ENCODE data around the gene ANXA6. TPM values are rescaled to one million over a fixed set of nuclear protein-coding genes. Genes with fewer than 3 reads are reported as not detected.

The ANXA6 gene
- total RNA-seq, 2 donors from 2014 or later = 127 to 171 TPM

- Mint-ChIP-seq H3K27ac (peak overlapping the region; percentile 47), H3K4me3 (peak overlapping the region in 1 of 2 donors; percentile 76), H3K36me3 (ENCODE audit: insufficient read depth in 2 of 2) (peaks cover 2 to 17% of the 10 kb centered on the region in 2 donors)
Measured at GRCh38 chr5:151095341-151096000, 62.1 kb downstream of the ANXA6 start.

DNA sequence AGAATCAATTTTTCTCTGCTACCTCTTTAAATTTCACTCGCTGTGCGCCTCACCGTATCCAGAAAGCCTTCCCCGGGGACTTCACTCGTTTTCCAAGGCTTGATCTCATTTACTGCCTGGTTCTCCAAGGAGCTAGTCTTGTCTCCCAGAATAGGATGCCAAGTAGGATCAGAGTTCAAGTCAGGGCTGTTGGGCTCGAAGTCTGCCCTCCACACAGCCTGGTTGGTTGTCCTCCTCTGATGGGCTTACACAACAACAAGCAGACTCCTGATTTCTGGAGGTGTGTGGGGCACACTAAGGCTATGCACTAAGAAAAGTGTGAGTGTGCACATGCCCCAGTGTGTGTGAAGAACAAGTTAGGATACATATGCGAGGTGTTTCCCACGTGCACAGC is 62.7 kb downstream of the ANXA6 start:
- peaks cover 0 to 13% of the 10 kb centered on the region in 2 donors for H3K36me3 Mint-ChIP-seq (ENCODE audit: insufficient read depth in 2 of 2)
- ATAC-seq (replicated peaks in 1 of 2) = no peak
- peaks cover 92% of the 10 kb centered on the region for H3K4me1 Mint-ChIP-seq (ENCODE audit: low read depth)
- peak overlapping the region; percentile 76 for H3K4me3 Mint-ChIP-seq
- DNase-seq = no peak
- H3K9me3 Mint-ChIP-seq = no peaks in the 10 kb centered on the region
- peaks cover 15% of the 10 kb centered on the region for H3K27me3 Mint-ChIP-seq (ENCODE audit: low read depth)
- H3K27ac Mint-ChIP-seq = peak overlapping the region; percentile 90

More at GRCh38 chr5:151095341-151096000, 62.1 kb downstream of the ANXA6 start:
- no peaks in the 10 kb centered on the region for H3K9me3 Mint-ChIP-seq
- DNase-seq = no peak
- H3K4me1 Mint-ChIP-seq (ENCODE audit: low read depth) = peaks cover 97% of the 10 kb centered on the region
- ATAC-seq (replicated peaks in 1 of 2) = no peak
- H3K27me3 Mint-ChIP-seq (ENCODE audit: low read depth) = peaks cover 15% of the 10 kb centered on the region

- DNase-seq (peak; percentile 85 to 87), ATAC-seq (replicated peaks in 1 of 2) (peak; percentile 82 to 84)
- H3K4me3 Mint-ChIP-seq = peak overlapping the region; percentile 76
- peaks cover 86% of the 10 kb centered on the region for H3K4me1 Mint-ChIP-seq (ENCODE audit: low read depth)
- no peaks in the 10 kb centered on the region for H3K9me3 Mint-ChIP-seq
- H3K36me3 Mint-ChIP-seq (ENCODE audit: insufficient read depth in 2 of 2) = peaks cover 0 to 8% of the 10 kb centered on the region in 2 donors
- peaks cover 15% of the 10 kb centered on the region for H3K27me3 Mint-ChIP-seq (ENCODE audit: low read depth)
- H3K27ac Mint-ChIP-seq = peak overlapping the region; percentile 81
Measured at GRCh38 chr5:151094030-151094851, 63.3 kb downstream of the ANXA6 start.

DNA sequence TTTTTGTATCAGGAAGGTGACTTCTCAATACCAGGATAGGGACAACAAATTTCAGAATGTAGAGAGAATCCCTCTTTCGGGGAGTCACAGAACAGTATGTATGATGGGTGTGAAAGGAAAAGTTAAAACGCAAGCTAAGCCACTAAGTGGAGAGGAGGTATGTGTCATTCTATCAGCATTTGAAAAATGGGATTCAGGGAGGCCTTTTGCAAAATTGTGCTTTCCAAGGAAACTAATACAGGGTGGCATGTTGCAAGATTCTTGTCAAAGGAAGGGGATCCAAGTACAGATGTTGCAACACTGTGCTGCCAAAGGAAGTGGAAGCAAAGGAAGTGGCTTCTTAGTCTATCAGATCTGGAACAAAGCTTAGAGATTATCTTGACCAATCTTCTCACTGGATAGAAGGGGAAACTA is 64.1 kb downstream of the ANXA6 start:
- no peak for ATAC-seq (replicated peaks in 1 of 2)
- Mint-ChIP-seq H3K4me3 (peak overlapping the region; percentile 76), H3K9me3 (no peaks in the 10 kb centered on the region), H3K36me3 (ENCODE audit: insufficient read depth in 2 of 2) (peaks cover 0 to 5% of the 10 kb centered on the region in 2 donors), H3K4me1 (ENCODE audit: low read depth) (peaks cover 82% of the 10 kb centered on the region), H3K27ac (peak overlapping the region; percentile 81), H3K27me3 (ENCODE audit: low read depth) (peaks cover 15% of the 10 kb centered on the region)
- no peak for DNase-seq

DNA sequence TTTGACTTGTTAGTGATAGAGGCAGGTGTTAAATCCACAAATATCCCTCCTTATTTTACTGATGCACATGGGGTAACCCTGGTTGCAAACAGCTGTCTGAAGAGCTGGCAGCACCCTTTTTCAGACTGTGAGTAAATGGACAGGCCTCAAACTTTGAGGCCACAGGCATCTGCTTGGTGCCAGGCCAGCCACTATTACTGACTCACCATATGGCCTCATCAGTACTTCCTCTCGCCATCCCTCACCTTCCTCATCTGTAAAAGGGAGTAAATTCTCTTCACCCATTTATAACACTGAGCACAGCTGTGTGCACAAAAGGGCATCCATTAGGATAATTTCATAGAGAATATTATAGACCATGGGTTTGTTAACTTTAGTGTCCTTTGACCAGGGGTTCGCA is 64.8 kb downstream of the ANXA6 start:
- no peak overlapping the region for H3K27ac Mint-ChIP-seq
- ATAC-seq (replicated peaks in 1 of 2) (no peak), DNase-seq (no peak)
- H3K27me3 Mint-ChIP-seq (ENCODE audit: low read depth) = peaks cover 15% of the 10 kb centered on the region
- H3K4me3 Mint-ChIP-seq = no peak overlapping the region
- H3K9me3 Mint-ChIP-seq = no peaks in the 10 kb centered on the region
- H3K4me1 Mint-ChIP-seq (ENCODE audit: low read depth) = peaks cover 80% of the 10 kb centered on the region
- H3K36me3 Mint-ChIP-seq (ENCODE audit: insufficient read depth in 2 of 2) = peaks cover 0 to 5% of the 10 kb centered on the region in 2 donors

GRCh38 chr5:151089726-151090125 is 67.9 kb downstream of the ANXA6 start:
- no peak for DNase-seq
- peaks cover under 1 to 10% of the 10 kb centered on the region in 2 donors for H3K36me3 Mint-ChIP-seq (ENCODE audit: insufficient read depth in 2 of 2)
- no peaks in the 10 kb centered on the region for H3K9me3 Mint-ChIP-seq
- H3K27ac Mint-ChIP-seq = peak overlapping the region; percentile 3
- H3K4me3 Mint-ChIP-seq = no peak overlapping the region
- peaks cover 77% of the 10 kb centered on the region for H3K4me1 Mint-ChIP-seq (ENCODE audit: low read depth)
- ATAC-seq (replicated peaks in 1 of 2) = no peak
- peaks cover 15% of the 10 kb centered on the region for H3K27me3 Mint-ChIP-seq (ENCODE audit: low read depth)

DNA sequence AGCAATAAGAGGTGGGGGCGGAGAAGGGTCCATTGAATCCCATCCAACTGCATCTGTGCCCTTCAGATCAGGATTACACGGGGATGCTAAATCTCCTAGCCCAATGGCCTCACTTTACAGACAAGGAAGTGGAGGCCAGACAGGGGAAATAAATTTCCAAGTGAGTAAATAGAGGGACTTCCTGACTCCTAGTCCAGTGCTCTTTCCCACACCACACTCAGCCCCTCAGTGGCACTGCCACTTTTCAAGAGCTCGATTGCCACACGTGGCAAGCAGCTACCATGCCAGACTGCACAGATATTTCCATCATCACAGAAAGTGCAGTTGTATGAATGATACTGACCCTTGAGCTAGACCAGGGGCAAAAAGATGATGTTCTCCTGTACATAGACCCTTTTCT is 68.6 kb downstream of the ANXA6 start:
- no peak for ATAC-seq (replicated peaks in 1 of 2)
- peaks cover 15% of the 10 kb centered on the region for H3K27me3 Mint-ChIP-seq (ENCODE audit: low read depth)
- no peaks in the 10 kb centered on the region for H3K9me3 Mint-ChIP-seq
- H3K27ac Mint-ChIP-seq = no peak overlapping the region
- H3K36me3 Mint-ChIP-seq (ENCODE audit: insufficient read depth in 2 of 2) = peaks cover 3 to 12% of the 10 kb centered on the region in 2 donors
- DNase-seq = no peak
- H3K4me1 Mint-ChIP-seq (ENCODE audit: low read depth) = peaks cover 77% of the 10 kb centered on the region
- no peak overlapping the region for H3K4me3 Mint-ChIP-seq

DNA sequence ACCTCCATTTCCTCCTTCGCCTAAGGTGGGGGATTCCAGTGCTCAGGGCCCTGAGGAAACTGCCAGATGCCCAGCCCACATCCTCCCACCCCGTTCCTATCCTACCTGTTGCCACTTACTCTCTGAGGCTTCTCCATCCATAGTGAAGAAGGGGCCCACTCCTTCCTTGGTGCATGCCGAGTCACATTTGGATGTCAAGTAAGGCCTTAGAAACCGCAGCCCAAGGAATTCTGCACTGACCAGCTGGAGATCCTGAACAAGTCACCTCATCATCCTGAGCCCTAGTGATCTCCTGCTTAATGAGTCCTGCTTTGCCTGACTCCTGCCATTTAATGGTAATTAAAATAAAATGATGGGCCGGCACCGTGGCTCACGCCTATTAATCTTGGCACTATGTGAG is 70.1 kb downstream of the ANXA6 start:
- no peak overlapping the region for H3K27ac Mint-ChIP-seq
- peaks cover 8 to 15% of the 10 kb centered on the region in 2 donors for H3K36me3 Mint-ChIP-seq (ENCODE audit: insufficient read depth in 2 of 2)
- H3K4me1 Mint-ChIP-seq (ENCODE audit: low read depth) = peaks cover 77% of the 10 kb centered on the region
- no peak for DNase-seq
- H3K4me3 Mint-ChIP-seq = peak overlapping the region; percentile 89 to 91
- no peaks in the 10 kb centered on the region for H3K9me3 Mint-ChIP-seq
- ATAC-seq (replicated peaks in 1 of 2) = no peak
- peaks cover 15% of the 10 kb centered on the region for H3K27me3 Mint-ChIP-seq (ENCODE audit: low read depth)

- Mint-ChIP-seq H3K4me1 (ENCODE audit: low read depth) (peaks cover 81% of the 10 kb centered on the region), H3K27ac (peak overlapping the region; percentile 64), H3K4me3 (peak overlapping the region; percentile 89 to 91), H3K9me3 (no peaks in the 10 kb centered on the region), H3K27me3 (ENCODE audit: low read depth) (peaks cover 15% of the 10 kb centered on the region), H3K36me3 (ENCODE audit: insufficient read depth in 2 of 2) (peaks cover 9 to 18% of the 10 kb centered on the region in 2 donors)
- ATAC-seq (replicated peaks in 1 of 2) (peak; percentile 76 to 82), DNase-seq (peak; percentile 77 to 80)
Measured at GRCh38 chr5:151086905-151087360, 70.6 kb downstream of the ANXA6 start.

GRCh38 chr5:151086192-151086869 is 71.2 kb downstream of the ANXA6 start:
- peaks cover 76% of the 10 kb centered on the region for H3K4me1 Mint-ChIP-seq (ENCODE audit: low read depth)
- peaks cover 9% of the 10 kb centered on the region for H3K27me3 Mint-ChIP-seq (ENCODE audit: low read depth)
- H3K36me3 Mint-ChIP-seq (ENCODE audit: insufficient read depth in 2 of 2) = peaks cover 9 to 18% of the 10 kb centered on the region in 2 donors
- H3K4me3 Mint-ChIP-seq = peak overlapping the region; percentile 89 to 91
- DNase-seq (no peak), ATAC-seq (replicated peaks in 1 of 2) (peak in 1 of 2 donors; percentile 25)
- peak overlapping the region; percentile 94 for H3K27ac Mint-ChIP-seq
- H3K9me3 Mint-ChIP-seq = no peaks in the 10 kb centered on the region

GRCh38 chr5:151085517-151086041 is 72.0 kb downstream of the ANXA6 start:
- DNase-seq (peak; percentile 52 to 66), ATAC-seq (replicated peaks in 1 of 2) (peak in 1 of 2 donors; percentile 19)
- peak overlapping the region; percentile 89 to 91 for H3K4me3 Mint-ChIP-seq
- H3K4me1 Mint-ChIP-seq (ENCODE audit: low read depth) = peaks cover 68% of the 10 kb centered on the region
- peaks cover 10 to 18% of the 10 kb centered on the region in 2 donors for H3K36me3 Mint-ChIP-seq (ENCODE audit: insufficient read depth in 2 of 2)
- H3K27ac Mint-ChIP-seq = peak overlapping the region; percentile 94
- peaks cover 1% of the 10 kb centered on the region for H3K27me3 Mint-ChIP-seq (ENCODE audit: low read depth)
- no peaks in the 10 kb centered on the region for H3K9me3 Mint-ChIP-seq

DNA sequence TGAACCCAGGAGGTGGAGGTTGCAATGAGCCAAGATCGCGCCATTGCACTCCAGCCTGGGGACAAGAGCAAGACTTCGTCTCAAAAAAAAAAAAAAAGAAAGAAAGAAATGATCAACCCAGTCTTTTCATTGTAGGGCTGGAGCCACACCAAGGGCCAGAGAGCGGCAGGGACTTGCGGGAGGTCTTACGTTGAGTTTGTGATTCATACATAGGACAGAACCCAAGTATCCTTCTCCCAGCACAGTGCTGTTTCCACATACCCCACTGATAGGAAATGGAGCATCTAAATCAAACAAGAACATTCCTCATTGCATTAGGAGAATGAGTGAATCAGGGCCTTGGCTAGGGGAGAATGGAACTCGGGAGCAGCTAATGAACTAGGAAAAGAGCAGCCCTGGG is 73.2 kb downstream of the ANXA6 start:
- peak overlapping the region; percentile 94 for H3K27ac Mint-ChIP-seq

More for the DNA sequence above, 73.2 kb downstream of the ANXA6 start:
- peaks cover 16 to 22% of the 10 kb centered on the region in 2 donors for H3K36me3 Mint-ChIP-seq (ENCODE audit: insufficient read depth in 2 of 2)
- DNase-seq (no peak), ATAC-seq (replicated peaks in 1 of 2) (no peak)
- H3K9me3 Mint-ChIP-seq = no peaks in the 10 kb centered on the region
- H3K4me3 Mint-ChIP-seq = peak overlapping the region; percentile 89 to 91
- H3K4me1 Mint-ChIP-seq (ENCODE audit: low read depth) = peaks cover 73% of the 10 kb centered on the region
- H3K27me3 Mint-ChIP-seq (ENCODE audit: low read depth) = no peaks in the 10 kb centered on the region

Data from activated T-cell treated with anti-CD3 and anti-CD28 coated beads, Interleukin-2, amount 50 U/mL, for 72 hours (primary cell).